ENCODE measurements around the gene NDNF.

NDNF gene

GRCh38 chr4:121072224-121073003 is at the start of gene NDNF:
NDNF (minus strand) TSS chr4:121072535; CDS start chr4:121045837, 26,698 bp downstream.
- DNase-seq = peak; percentile 27

- no peak for DNase-seq
Observed at GRCh38 chr4:121119715-121120114, 47.4 kb upstream of the NDNF start.

- no peak for DNase-seq
Observed at GRCh38 chr4:121118344-121118743, 46.0 kb upstream of the NDNF start.

- DNase-seq = no peak
Observed at GRCh38 chr4:121114756-121115155, 42.4 kb upstream of the NDNF start.

- no peak for DNase-seq
Observed at GRCh38 chr4:121112530-121112929, 40.2 kb upstream of the NDNF start.

- DNase-seq = no peak
Observed at GRCh38 chr4:121108557-121108956, 36.2 kb upstream of the NDNF start.

GRCh38 chr4:121107507-121107906 is 35.2 kb upstream of the NDNF start:
- DNase-seq = no peak

GRCh38 chr4:121100093-121100775 is 27.9 kb upstream of the NDNF start:
- DNase-seq = no peak

- no peak for DNase-seq
Observed at GRCh38 chr4:121098266-121098665, 25.9 kb upstream of the NDNF start.

- peak; percentile 53 for DNase-seq
Observed at GRCh38 chr4:121096629-121097028, 24.3 kb upstream of the NDNF start.

GRCh38 chr4:121096191-121096590 is 23.9 kb upstream of the NDNF start:
- DNase-seq = no peak

GRCh38 chr4:121094297-121094966 is 22.1 kb upstream of the NDNF start:
- no peak for DNase-seq

GRCh38 chr4:121093261-121093660 is 20.9 kb upstream of the NDNF start:
- DNase-seq = peak; percentile 11

GRCh38 chr4:121091941-121092340 is 19.6 kb upstream of the NDNF start:
- DNase-seq = no peak

- no peak for DNase-seq
Observed at GRCh38 chr4:121088867-121089266, 16.5 kb upstream of the NDNF start.

- DNase-seq = no peak
Observed at GRCh38 chr4:121079376-121079775, 7.0 kb upstream of the NDNF start.

- no peak for DNase-seq
Observed at GRCh38 chr4:121077496-121077895, 5.2 kb upstream of the NDNF start.

- DNase-seq = no peak
Observed at GRCh38 chr4:121076416-121076815, 4.1 kb upstream of the NDNF start.

GRCh38 chr4:121073672-121074381 is 1.5 kb upstream of the NDNF start:
- no peak for DNase-seq

- DNase-seq = no peak
Observed at GRCh38 chr4:121073004-121073435, 685 bp upstream of the NDNF start.

- DNase-seq = no peak
Observed at GRCh38 chr4:121071640-121072223, 603 bp downstream of the NDNF start.
